ENCODE data around the gene LUZP2. TPM values are rescaled to one million over a fixed set of nuclear protein-coding genes. Genes with fewer than 3 reads are reported as not detected.

Gene LUZP2
- total RNA-seq, 2 donors from 2014 or later, result 0.28 to 4.1 TPM

- 63% methylated on average over 9 of the region's 9 CpGs for WGBS
- intact Hi-C loops (cut with DNase I), result no loop called here
- no peak overlapping the region for H3K27ac ChIP-seq
- H3K4me3 ChIP-seq, result no peak overlapping the region
- DNase-seq (ENCODE audit: low spot score), result no peak
- H3K36me3 ChIP-seq, result no peaks in the 10 kb centered on the region
- no peaks in the 10 kb centered on the region for H3K9me3 ChIP-seq
- H3K27me3 ChIP-seq (replicated peaks; ENCODE audit: insufficient read depth), result no peaks in the 10 kb centered on the region
- no peaks in the 10 kb centered on the region for H3K4me1 ChIP-seq (replicated peaks)
- TF ChIP-seq CTCF (IDR thresholded peaks at IDR 0.05) (no peak), POLR2A (IDR thresholded peaks at IDR 0.05) (no peak), POLR2AphosphoS5 (IDR thresholded peaks at IDR 0.05) (no peak)
Observed at GRCh38 chr11:24859801-24860300, 363.0 kb downstream of the LUZP2 start.

GRCh38 chr11:24861440-24861839 is 364.6 kb downstream of the LUZP2 start:
- H3K4me1 ChIP-seq (replicated peaks), result no peaks in the 10 kb centered on the region

GRCh38 chr11:24866743-24867142 is 369.9 kb downstream of the LUZP2 start:
- no peaks in the 10 kb centered on the region for H3K27me3 ChIP-seq (replicated peaks; ENCODE audit: insufficient read depth)
- H3K27ac ChIP-seq, result no peak overlapping the region
- no peak overlapping the region for H3K4me3 ChIP-seq
- H3K4me1 ChIP-seq (replicated peaks), result no peaks in the 10 kb centered on the region
- WGBS, result 41% methylated on average over 4 of the region's 4 CpGs
- no peaks in the 10 kb centered on the region for H3K36me3 ChIP-seq
- TF ChIP-seq CTCF (IDR thresholded peaks at IDR 0.05), result no peak
- intact Hi-C loops (cut with DNase I), result no loop called here
- H3K9me3 ChIP-seq, result no peaks in the 10 kb centered on the region
- no peak for DNase-seq (ENCODE audit: low spot score)

More at GRCh38 chr11:24861440-24861839, 364.6 kb downstream of the LUZP2 start:
- no peaks in the 10 kb centered on the region for H3K36me3 ChIP-seq
- no peak overlapping the region for H3K4me3 ChIP-seq
- intact Hi-C loops (cut with DNase I), result no loop called here
- DNase-seq (ENCODE audit: low spot score), result no peak
- H3K27ac ChIP-seq, result no peak overlapping the region
- H3K27me3 ChIP-seq (replicated peaks; ENCODE audit: insufficient read depth), result no peaks in the 10 kb centered on the region
- WGBS, result 70% methylated on average over 6 of the region's 6 CpGs
- TF ChIP-seq CTCF (IDR thresholded peaks at IDR 0.05) (no peak), POLR2AphosphoS5 (IDR thresholded peaks at IDR 0.05) (no peak), POLR2A (IDR thresholded peaks at IDR 0.05) (no peak)
- no peaks in the 10 kb centered on the region for H3K9me3 ChIP-seq

- H3K4me3 ChIP-seq, result no peak overlapping the region
- H3K9me3 ChIP-seq, result no peaks in the 10 kb centered on the region
- no peaks in the 10 kb centered on the region for H3K27me3 ChIP-seq (replicated peaks; ENCODE audit: insufficient read depth)
- DNase-seq (ENCODE audit: low spot score), result no peak
- no peak for TF ChIP-seq POLR2AphosphoS5 (IDR thresholded peaks at IDR 0.05)
- no peak for TF ChIP-seq POLR2A (IDR thresholded peaks at IDR 0.05)
- no peak for TF ChIP-seq CTCF (IDR thresholded peaks at IDR 0.05)
- no peaks in the 10 kb centered on the region for H3K36me3 ChIP-seq
- intact Hi-C loops (cut with DNase I), result no loop called here
- H3K27ac ChIP-seq, result no peak overlapping the region
- 42% methylated on average over 1 of the region's 1 CpG for WGBS
- H3K4me1 ChIP-seq (replicated peaks), result no peaks in the 10 kb centered on the region
Observed at GRCh38 chr11:24870048-24870447, 373.2 kb downstream of the LUZP2 start.

- TF ChIP-seq CTCF (IDR thresholded peaks at IDR 0.05) (no peak), POLR2A (IDR thresholded peaks at IDR 0.05) (no peak), POLR2AphosphoS5 (IDR thresholded peaks at IDR 0.05) (no peak)
- no peaks in the 10 kb centered on the region for H3K4me1 ChIP-seq (replicated peaks)
- DNase-seq (ENCODE audit: low spot score), result no peak
- whole genome bisulfite sequencing, result 94% methylated on average over 2 of the region's 2 CpGs
- no peaks in the 10 kb centered on the region for H3K9me3 ChIP-seq
- H3K27ac ChIP-seq, result no peak overlapping the region
- H3K27me3 ChIP-seq (replicated peaks; ENCODE audit: insufficient read depth), result no peaks in the 10 kb centered on the region
- H3K4me3 ChIP-seq, result no peak overlapping the region
- no peaks in the 10 kb centered on the region for H3K36me3 ChIP-seq
- intact Hi-C loops (cut with DNase I), result no loop called here
Observed at GRCh38 chr11:24872186-24872585, 375.3 kb downstream of the LUZP2 start.
